GM19328 (cell line): ENCODE measurements around the gene TOB2.
"Not testable (repeated sequence)": the region's sequence is repeated elsewhere in the genome, so short reads cannot be mapped to it uniquely, and the experiment has no call there.

ENCODE experiments used
- ATAC-seq: cut with Tn5 transposase; IDR thresholded peaks from one replicate; pipeline ENCODE4 v1.9.1; 2021; ENCODE audit warnings: mild to moderate bottlenecking, moderate library complexity; ENCODE audit not compliant: unreplicated experiment

TOB2 gene

DNA sequence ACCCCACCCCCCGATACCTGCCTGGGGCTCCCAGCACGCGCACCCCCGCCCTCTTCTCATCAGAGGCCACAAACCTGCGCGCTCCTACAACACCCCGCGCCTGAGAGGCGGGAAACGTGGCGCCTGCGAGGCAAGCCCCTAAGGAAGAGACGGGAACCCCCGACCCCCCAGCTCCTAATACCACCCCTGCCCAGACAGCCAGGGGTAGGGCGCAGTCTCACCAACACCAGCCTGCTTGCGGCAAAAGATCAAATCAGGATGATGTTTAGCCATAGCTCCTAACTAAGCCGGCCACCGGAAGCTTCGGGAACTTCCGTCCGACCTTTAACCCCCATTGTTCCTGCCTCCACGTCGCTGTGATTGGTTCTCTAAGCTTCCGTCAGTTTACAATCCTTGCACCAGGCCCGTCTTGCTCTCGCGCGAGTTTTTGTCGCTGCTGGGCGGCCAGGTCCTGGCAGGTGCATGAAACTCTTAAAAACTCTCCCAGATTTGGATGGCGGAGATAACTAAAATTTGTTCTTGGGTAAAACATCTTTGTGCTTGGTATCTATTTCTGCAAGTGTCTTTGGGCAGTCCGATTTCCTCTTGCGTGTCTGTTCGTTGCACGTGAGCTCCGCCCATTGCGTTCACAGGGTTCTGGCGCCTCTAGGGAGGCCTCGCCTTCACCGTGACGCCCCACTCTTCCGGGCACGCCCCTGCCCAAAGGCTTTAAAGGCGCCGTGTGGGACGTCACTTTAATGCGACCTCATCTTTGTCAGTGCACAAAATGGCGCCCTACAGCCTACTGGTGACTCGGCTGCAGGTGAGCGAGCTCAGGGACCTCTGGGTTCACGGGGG lies 22.0 kb upstream of the TOB2 start, which contains the start of the genes ACO2 and PHF5A:
Gene ACO2, plus strand, starts transcription at position 737 of the 837 bp plus-strand sequence. Its CDS starts 30 bp downstream, at position 767.
Gene PHF5A, minus strand, starts transcription at position 312 of the 837 bp plus-strand sequence. Its CDS starts 39 bp downstream, at position 273.
- peak; percentile 91 for ATAC-seq

DNA sequence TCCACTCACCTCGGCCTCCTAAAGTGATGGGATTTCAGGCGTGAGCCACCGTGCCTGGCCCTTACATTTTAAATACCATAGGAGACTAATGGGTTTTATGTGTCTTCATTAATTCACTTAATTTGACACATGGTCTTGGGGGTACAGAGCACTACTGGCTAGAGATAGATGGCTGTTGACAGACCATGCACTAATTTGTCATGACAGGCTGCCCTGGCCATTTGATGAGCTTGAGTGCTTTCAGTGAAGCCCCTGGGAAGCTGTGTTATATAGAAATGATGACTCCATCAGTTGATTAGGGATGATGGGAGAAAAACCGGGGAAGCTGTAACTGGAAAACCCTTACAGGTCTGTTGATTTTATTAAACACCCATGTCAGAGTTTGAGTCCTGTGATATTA lies 15.3 kb upstream of the TOB2 start:
- ATAC-seq = no peak

DNA sequence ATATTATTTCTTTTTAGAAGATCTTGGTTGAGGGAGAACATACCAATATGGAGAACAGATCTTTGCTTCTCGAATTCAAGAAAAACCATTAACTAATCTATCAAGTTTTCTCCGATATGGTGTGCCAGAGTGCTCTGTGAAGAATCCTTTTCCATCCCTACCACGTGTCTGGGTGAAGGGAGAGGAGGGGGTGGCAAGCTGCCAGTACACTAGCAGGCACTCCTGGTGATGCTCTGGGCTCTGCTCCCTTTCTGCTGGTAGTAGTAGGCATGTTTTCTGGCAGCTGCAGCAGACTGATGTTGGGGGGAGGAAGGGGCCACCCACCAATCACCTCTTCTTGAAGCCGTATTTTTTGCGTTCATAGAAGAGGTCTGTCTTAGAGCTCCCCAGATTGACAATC lies 13.5 kb upstream of the TOB2 start:
- ATAC-seq = not testable (repeated sequence)

DNA sequence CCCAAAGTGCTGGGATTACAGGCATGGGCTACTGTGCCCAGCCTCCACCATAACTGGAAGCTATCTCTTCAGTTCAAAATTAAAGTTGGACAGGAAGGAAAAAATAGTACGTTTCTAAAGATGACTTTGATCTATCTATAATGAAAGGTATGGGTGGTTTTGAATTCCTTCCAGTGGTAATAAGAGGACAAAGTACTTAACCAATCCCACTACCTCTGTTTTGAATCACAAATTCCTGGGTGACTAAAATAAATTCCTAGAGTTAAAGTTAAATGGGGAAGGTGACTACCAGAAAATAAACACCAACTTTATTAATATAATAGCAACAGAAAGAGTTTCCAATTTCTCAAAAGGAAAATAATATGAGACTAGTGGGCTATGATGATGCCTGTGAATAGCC lies 12.8 kb upstream of the TOB2 start:
- no peak for ATAC-seq

DNA sequence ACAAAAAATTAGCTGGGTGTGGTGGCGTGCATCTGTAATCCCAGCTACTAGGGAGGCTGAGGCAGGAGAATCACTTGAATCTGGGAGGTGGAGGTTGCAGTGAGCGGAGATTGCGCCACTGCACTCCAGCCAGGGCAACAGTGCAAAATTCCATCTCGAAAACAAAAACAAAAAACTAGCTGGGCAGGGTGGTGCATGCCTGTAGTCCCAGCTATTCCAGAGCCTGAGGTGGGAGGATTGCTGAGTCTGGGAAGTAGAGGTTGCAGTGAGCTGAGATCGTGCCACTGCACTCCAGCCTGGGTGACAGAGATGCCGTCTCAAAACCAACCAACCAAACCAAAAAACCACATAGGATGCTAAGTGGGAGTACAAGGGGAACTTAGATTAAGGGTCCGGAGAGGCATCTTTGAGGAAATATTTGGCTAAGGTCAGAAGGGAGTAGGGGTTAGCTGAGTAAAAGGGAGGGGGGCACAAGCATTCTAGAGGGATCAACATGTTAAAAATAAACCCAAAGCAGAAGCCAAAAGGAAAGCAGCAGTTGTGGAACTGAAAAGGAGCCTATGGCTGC lies 11.6 kb upstream of the TOB2 start:
- ATAC-seq = no peak

DNA sequence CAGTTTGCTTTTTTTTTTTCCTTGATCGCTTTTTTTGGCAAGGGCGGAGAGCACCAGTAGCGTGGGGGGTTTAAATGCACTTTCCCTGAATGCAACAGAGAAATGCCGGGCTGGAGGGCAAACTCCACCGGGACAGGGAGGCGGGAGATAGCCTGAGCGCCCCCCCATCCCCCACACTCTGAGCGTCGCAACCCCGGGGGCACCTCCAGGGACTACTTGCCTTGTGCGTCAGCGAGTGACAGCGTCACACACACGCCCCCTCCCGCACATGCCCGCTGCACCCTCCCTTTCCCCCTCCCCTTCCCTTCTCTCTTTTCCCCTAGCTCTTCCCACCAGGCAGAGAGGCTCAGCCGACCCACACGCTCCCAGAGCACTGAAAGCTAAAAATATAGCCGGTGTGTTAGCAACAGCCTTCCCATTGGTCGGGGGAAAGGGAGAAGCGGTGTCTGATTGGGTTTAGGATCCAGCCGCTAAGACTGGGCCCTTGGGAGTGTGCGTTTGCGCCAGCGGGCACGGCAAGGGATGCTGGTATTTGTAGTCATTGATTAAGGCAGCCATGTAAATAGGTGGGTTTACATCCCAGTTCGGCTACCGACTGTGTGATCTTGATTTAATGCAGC lies 1.7 kb upstream of the TOB2 start:
- peak; percentile 44 for ATAC-seq

DNA sequence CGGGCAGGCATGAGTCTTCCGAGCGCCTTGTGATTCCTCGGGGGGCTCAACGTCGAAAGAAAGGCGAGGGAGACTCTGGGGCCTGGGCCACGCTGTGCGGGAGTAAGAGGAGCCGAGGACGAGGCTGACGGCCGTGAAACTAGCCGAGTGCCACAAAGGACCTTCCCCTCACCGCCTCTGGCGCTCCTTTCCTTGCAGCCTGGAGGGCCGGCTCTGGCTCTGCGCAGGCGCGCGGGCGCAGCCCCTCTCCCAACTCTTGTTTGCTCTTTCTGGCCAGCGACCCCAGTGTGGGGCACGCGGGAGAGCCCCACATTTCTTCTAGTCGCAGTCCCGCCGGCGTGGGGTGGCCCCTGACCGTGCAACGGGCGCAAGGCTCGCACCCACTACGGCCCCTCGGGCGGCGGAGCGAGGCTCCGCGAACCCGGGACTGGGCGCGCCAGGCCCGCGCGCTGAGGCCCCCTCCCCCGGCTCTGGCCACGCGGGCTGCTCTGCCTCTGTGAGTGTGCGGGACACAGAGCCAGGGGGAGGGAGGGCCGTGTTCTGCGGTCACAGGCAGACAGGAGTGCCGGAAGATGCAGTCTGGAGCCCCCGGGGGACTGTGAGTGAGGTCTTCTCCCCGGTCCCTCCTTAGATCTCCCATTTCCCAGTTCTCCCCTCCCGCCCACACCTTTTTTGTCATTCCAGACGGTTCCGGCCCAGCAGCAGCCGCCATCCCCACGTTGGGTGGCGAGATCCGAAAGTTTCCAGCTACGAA lies 1.0 kb upstream of the TOB2 start:
- no peak for ATAC-seq

DNA sequence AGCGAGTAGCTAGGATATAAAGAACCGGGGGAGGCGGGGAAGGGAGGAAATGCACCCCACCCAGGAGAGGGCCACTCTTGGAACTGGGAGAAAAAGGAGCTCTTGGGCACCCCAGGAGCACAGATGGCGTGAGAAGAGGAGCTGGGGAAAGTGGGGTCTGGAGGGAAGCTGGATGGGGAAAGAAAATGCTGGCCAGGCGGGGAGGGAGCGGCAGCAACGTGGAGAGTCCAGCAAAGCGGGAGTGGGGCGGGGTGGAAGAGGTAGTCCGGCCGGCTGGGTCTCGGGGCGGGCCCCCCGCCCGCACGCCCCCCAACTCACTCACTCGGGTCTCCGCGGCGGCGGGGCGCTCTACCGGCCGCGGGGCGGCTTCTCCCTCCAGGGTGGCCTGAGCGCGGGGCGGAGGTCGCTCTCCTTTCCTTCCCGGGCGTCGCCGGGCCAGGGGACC lies 522 bp downstream of the TOB2 start:
- no peak for ATAC-seq

DNA sequence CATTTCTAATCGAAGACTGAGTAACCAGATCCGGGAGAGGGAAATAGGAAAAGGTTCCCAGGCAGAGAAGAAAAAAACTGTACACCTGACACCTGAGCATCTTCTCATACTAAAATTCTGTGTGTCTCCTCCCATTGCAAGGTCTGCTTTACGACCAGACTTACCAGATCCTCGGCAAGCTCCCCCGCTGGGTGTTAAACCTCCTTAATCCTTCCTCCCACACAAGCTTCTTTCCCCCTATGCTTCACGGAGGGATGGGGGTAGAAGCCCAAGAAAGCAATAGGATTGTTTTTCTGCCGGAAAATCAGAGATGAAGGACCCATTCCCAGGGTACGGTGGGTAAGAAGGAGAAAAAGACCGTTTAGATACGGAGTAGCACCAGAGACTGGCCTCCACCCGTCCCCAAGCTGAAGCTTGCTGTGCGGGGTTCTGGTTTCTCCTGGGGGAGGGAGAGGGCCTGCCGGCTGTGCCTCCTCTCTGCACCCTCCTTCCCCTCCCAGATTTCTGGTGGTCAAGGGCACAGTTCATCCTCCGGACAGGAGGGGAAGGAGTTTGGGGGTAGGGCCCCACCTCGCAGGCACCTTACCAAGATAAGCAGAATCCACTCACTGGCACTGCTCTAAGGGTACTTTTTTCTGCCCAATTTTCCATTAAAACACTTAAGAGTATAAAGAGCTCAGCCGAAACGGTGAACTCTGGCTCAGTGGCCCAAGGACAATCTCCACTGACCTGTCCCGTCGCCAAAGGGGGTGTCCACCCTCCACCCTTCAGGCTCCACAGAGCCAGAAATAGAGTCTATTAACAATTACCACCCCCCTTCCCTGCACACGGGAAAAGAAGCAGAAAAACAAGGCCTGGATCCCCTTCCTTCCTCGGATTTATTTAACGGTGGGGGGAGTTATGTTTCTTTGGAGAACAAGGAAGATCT lies 1.2 kb downstream of the TOB2 start:
- ATAC-seq = no peak

DNA sequence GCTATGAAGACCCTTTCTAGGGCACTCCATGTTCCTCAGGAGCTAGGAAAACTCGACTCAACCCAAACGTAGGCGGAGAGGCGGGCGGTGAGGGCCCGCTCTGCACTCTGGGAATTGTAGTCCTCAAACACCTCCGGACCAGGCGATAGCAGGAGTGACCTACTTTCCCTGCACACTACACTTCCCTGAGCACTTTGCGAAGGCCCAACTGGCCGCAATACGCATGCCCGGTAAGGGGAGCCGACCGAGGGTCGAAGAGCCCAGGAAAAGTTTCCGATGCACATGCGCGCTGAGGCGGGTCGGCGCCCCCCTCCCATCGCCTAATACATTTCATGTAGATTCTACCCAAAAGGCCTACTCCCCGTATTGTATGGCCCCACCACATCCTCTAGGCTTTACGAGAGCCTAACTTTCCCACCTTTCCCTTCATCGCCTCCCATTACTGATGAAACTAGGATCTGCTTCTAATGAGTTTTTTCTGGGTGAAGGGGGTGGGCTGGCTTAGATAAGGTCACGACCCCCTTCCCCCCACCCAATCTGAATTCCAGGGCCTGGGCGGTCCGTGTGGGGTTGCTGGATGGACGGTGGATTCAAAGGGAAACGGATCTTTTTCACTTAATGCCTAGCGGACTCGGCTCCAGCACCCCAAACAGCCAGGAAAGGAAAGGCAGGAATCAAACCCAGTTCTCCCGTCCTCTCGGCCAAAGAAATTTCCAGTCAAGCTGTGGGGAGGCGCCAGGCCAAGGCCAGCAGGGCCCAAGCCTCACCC lies 2.1 kb downstream of the TOB2 start:
- peak; percentile 43 for ATAC-seq

DNA sequence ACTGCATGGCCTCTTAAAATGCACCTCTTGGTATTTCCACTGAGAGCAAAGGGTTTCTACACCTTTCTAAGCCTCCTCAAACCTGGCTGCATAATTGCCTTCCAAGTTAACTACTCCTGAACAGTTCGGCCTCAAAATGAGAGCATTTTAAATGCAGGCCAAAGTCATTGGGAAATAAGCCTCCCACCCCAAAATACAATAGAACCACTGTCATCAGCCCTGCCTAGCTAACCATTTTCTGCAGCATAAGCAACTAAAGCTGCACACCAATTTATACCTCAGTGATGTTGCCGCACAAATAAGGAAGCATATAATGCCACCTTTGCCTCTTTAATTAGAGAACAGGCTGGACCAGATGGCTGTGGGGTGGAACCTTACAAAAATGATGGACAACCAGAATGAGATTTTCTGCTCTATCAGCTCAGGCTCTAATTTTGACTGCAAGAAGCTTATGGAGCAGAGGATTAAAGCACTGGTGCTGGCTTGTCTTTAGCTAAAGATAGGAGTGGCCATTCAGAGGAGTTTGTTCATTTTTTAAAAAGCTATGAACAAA lies 4.3 kb downstream of the TOB2 start:
- no peak for ATAC-seq

DNA sequence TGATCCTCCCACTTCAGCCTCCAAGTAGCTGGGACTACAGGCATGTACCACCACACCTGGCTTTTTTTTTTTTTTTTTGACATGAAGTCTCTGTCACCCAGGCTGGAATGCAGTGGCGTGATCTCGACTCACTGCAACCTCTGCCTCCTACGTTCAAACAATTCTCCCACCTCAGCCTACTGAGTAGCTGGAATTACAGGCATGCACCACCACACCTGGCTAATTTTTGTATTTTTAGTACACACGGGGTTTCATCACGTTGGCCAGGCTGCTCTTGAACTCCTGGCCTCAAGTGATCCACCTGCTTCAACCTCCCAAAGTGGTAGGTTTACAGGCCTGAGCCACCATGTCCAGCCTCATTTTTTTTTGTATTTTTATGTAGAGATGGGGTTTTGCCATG lies 6.1 kb downstream of the TOB2 start:
- not testable (repeated sequence) for ATAC-seq

DNA sequence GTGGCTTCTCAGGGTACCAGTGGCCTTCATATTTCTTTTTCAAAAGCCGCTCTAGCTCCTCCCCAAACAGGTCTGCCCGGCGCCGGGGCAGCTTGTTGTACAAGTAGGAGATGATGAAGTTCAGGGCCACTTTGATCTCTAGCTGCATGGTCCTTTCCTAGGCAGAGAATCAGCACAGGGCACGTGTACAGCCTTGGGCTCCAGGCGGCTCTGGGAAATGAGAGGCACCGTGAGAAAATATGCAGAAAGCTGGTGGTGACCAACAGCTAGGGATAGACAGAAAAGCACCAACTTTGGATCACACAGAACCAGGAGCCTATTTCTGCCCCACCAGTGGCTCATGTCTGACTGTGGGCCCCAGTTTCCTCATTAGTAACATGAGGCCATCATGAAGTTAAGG lies 9.4 kb downstream of the TOB2 start:
- ATAC-seq = no peak

DNA sequence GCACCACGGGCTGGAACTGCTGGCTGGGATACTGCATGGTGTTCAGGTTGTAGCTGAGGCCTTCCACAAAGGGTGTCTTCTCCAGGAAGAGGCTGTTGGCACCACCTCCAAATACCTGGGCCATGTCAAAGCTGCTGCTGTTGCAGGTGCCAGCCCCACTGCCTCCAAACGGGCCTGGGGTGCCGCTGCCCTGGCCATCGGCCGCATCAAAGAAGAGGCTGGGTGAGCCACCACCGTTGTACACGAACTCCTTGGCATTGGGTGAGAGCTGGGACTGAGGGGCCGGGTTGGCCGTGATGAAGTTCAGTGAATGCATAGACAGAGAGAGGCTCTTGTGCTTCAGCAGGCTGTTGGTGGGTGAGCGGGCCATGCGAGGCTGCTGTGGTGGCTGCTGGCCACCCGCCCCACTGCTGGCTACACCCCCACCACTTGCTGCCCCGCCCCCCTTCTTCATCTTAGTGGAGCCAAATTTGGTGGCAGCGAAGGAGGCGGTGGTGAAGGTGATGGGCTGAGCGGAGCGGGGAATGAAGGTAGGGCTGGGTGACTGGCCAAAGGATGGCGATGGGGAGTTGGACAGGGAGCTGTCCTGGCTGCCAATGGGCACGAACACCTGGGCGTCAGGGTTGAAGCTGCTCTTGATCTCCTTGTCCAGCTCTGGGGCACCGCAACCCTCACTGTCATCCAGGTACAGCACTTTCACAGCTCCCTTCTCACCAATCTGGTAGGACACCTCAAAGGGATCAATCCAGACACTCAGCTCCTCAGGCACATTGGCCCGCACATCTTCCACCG lies 10.1 kb downstream of the TOB2 start:
- no peak for ATAC-seq

DNA sequence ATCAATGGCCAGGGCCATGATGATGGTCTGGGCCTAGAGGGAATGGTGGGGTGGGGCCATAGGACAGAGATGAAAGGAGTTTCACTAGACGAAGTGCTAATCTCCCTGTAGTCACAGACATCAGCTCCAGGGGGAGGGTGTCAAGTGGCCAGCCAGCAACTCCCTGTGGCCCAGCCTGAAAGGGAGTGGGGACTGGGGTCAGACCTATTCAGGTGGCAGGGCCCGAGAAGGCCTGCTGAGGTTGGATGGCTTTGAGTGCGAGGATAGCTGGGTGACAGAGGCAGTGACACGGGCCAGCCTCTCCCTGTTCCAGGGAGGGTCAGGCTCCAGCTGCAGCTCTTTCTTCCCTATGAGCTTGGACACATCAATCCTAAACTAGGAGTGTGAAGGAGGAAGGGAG lies 11.0 kb downstream of the TOB2 start:
- no peak for ATAC-seq

DNA sequence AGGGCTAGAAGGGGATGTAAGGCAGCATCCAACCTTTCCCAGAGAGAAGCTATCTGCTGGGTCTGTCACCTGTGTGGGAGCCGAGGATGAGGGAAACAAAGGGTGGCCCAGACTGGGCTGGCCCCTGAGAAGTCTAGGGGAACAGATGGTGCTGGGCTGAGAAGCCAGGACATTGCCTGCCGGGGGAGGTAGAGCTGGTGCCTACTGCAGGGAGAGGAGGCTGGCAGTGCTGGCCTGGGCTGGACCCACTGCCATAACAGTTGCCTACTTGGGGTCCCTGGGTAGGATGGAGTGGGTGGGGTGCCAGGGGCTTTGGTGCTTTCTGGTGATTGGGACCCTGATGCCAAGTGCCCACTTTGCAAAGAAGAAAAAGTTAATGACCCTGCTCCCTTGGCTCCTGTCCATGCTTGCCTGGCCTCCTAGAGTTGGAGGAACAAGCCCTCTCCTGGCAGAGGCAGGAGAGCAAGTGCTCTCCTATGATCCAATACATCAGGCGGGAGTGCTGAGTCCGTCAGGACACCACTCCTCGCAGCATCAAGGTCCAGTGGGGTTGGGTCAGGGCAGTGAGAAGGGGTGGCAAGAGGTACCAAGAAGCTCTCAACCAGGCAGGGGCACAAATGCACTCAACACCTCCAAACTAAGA lies 12.1 kb downstream of the TOB2 start:
- ATAC-seq = not testable (repeated sequence)

DNA sequence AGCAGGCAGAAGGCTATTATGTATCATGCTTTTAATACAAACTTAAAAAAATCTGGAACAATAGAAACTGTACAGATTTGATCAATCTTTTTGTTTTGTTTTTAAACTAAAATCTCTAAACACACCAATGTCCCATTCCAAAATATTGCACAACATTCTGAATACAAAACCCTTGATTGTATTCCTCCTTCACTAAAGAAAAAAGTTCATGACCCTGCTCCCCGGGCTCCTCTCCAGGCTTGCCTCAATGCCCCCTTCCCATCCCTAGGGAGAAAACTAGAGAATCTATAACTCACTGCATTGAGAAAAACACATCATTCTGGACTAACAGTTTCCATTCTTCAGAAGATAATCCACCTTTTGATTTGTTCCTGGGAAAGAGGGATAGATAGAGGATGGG lies 13.1 kb downstream of the TOB2 start:
- ATAC-seq = not testable (repeated sequence)

DNA sequence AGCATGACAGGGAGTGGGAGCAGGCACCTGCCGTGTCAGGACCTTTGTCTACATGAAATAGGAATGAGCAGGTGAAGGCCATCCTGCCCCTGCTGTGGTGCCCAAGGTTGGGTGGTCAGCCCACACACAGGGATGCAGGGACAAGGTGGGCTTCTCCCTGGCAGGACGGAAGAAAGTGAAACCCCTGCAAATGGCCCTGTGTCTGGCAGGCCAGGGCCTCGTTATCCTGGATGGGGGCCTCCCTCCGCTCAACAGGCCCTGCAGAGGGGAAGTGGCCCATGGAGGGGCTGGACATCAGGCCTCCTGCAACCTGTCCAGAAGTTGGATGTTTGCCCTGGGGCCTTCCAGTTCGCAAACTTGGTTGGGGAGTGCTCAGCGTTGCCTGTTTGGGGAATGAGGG lies 14.9 kb downstream of the TOB2 start:
- no peak for ATAC-seq
